Aorta (tissue), 5 donors: ENCODE measurements around the gene LAD1. TPM values are rescaled to one million over a fixed set of nuclear protein-coding genes. Genes with fewer than 3 reads are reported as not detected.

Experiments
- ATAC-seq: fragments of 200-7000 bp; cut with Tn5 transposase; one replicate; pipeline ENCODE4 v1.9.1; 2022; ENCODE audit warnings: moderate library complexity; ENCODE audit not compliant: low FRiP score
- DNase-seq, 2 donors: peaks; one replicate each; pipeline ENCODE4 v3.0.0-alpha.2; 2020
- H3K27ac ChIP-seq, 2 donors: one replicate each; pipeline ENCODE4 v1.5.1; 2013; ENCODE audit warnings: low read length in 2 of 2, mild to moderate bottlenecking in 2 of 2, moderate library complexity in 2 of 2, control low read depth in 1 of 2, inconsistent platforms in 1 of 2, low read depth in 1 of 2
- H3K27me3 ChIP-seq, 2 donors: one replicate each; pipeline ENCODE4 v1.6.1; 2013; ENCODE audit warnings: control low read depth in 1 of 2, low read length in 1 of 2, mild to moderate bottlenecking in 1 of 2, moderate library complexity in 1 of 2; ENCODE audit not compliant: insufficient read depth in 2 of 2, control insufficient read depth in 1 of 2
- H3K36me3 ChIP-seq, 2 donors: one replicate each; pipeline ENCODE4 v1.6.1; 2013; ENCODE audit warnings: control low read depth in 1 of 2, low read length in 1 of 2, mild to moderate bottlenecking in 1 of 2; ENCODE audit not compliant: insufficient read depth in 2 of 2, control insufficient read depth in 1 of 2
- H3K4me1 ChIP-seq, 2 donors: one replicate each; pipeline ENCODE4 v1.6.1; 2013; ENCODE audit warnings: low read length in 2 of 2, control low read depth in 1 of 2, mild to moderate bottlenecking in 1 of 2, moderate library complexity in 1 of 2; ENCODE audit not compliant: insufficient read depth in 2 of 2, control insufficient read depth in 1 of 2
- H3K4me3 ChIP-seq, 2 donors: one replicate each; pipeline ENCODE4 v1.5.1; 2013; ENCODE audit warnings: low read length in 2 of 2, control low read depth in 1 of 2, mild to moderate bottlenecking in 1 of 2
- H3K9me3 ChIP-seq: one replicate; pipeline ENCODE4 v1.6.1; 2013; ENCODE audit warnings: mild to moderate bottlenecking, low read length; ENCODE audit not compliant: control insufficient read depth
- WGBS, 2 donors: extraction: QIAGEN DNeasy Blood & Tissue Kit; methylation state at CpG; one replicate each; pipeline ENCODE4 v1.1.7; 2013; 5-methylcytosine and 5-hydroxymethylcytosine counted together
- intact Hi-C, 2 donors: fragments of 100-400 bp; cut with DNase I; formaldehyde crosslinking; loops; one replicate each; pipeline versions ENCODE4 v1.14.2 to v1.15.0; 2022
- polyA plus RNA-seq, 2 donors: library from polyadenylated mRNA; stranded (reverse); fragments of 200-250 nt; gene quantifications; one replicate each; pipeline ENCODE4 v1.2.3, GENCODE V29; 2013
- total RNA-seq, 2 donors: library from RNA; stranded (reverse); fragmentation: NEBNext Ultra II Directional; extraction: Animal tissue kit (Norgen Biotek cat#: 25700); gene quantifications; one replicate each; pipeline ENCODE4 v1.2.1, GENCODE V29; 2021
- donor health status: healthy with polysubstance abuse.
- donor health status: Bipolar disorder and iron deficiency.
- donor health status: DM: no; HTN: no; CAD: no.
- donor health status: DM: no; HTN: no; CAD: no.
- donor health status: DM: yes; HTN: yes; CAD: no.

The LAD1 gene
- total and polyA plus RNA-seq, 4 donors, result 0.71 to 33.8 (median 0.82) TPM; not detected in 1

GRCh38 chr1:201359873-201360210 lies 39.3 kb downstream of the LAD1 start:
- ATAC-seq, result no peak
- intact Hi-C loops, result loop anchor here in 1 of 2 donors (5.0 kb wide), 2 partner anchors 93 to 108 kb away; no protein-coding TSS in a partner anchor
- Histone ChIP-seq H3K36me3 (no peaks in the 10 kb centered on the region), H3K27ac (no peak overlapping the region), H3K27me3 (no peaks in the 10 kb centered on the region), H3K4me1 (no peaks in the 10 kb centered on the region), H3K9me3 (no peaks in the 10 kb centered on the region), H3K4me3 (no peak overlapping the region)
- peak; percentile 15 to 54 for DNase-seq
- WGBS, 2 donors, result 88 to 92% methylated on average over 2 of the region's 2 CpGs

DNA sequence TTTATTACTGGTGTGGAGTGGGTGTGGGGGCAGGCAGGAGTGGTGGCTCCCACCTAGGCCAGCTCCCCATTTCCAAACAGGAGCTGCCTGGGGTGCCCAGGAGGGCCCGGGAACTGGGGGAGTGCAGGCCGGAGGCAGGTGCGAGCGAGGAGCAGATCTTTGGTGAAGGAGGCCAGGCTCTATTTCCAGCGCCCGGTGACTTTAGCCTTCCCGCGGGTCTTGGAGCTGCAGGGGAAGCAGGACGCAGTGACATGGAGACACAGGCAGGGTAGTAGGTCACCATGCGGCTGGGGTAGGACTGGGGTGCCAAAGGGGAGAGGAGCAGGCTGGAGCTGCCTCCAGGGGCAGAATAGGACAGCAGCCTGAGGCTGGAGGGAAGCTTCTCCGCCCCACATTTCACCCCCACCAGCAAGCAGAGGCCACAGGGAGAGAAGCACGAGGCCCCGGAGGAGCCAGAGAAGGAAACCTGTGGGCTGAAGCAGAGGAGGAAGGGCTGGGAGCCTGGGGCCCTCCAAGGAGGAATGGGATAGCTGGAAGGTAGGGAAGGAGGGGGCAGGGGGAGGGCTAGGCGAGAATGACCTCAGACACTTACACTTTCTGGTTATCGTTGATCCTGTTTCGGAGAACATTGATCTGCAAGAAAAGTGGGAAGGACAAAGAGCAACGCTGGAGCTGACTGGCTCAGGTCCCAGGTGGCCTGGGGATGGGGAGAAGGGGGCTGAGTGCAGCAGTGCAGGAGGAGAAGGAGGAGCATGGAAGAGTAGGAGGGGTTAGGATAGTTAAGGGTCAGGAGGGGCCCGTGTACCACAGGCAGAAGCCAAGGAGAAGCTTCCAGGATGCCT lies 39.9 kb downstream of the LAD1 start:
- Histone ChIP-seq H3K36me3 (no peaks in the 10 kb centered on the region), H3K9me3 (no peaks in the 10 kb centered on the region), H3K4me1 (no peaks in the 10 kb centered on the region), H3K27me3 (no peaks in the 10 kb centered on the region), H3K27ac (no peak overlapping the region), H3K4me3 (no peak overlapping the region)
- ATAC-seq (no peak), DNase-seq (peak; percentile 39 to 59)
- intact Hi-C loops, result no loop called here
- WGBS, 2 donors, result 78 to 84% methylated on average over 18 of the region's 18 CpGs

DNA sequence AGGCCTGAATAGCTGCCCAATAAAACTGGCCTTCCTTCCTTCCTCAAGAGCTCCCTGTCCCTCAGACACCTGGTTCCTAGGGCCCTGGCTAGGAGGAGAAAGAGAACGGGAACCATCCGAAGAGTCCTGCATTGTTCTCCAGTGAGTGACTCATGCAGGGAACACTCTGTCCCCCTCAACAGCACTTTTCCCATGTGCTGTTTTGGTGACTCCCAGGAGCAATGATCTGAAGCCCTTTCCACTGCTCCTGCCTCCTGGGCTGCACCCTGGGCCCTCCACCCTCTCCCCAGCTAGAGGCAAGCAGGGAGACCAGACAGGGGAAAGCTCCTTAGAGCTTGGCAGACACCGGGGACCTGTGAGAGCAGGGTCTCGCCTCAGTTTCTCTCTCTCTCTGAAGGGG lies 40.5 kb downstream of the LAD1 start:
- intact Hi-C loops, result no loop called here
- DNase-seq, result peak; percentile 18 to 38
- 89 to 96% methylated on average over 4 of the region's 4 CpGs for WGBS, 2 donors
- no peaks in the 10 kb centered on the region for H3K27me3 ChIP-seq
- H3K27ac ChIP-seq, result no peak overlapping the region
- H3K4me3 ChIP-seq, result no peak overlapping the region
- H3K9me3 ChIP-seq, result no peaks in the 10 kb centered on the region
- no peak for ATAC-seq
- no peaks in the 10 kb centered on the region for H3K4me1 ChIP-seq
- H3K36me3 ChIP-seq, result no peaks in the 10 kb centered on the region

DNA sequence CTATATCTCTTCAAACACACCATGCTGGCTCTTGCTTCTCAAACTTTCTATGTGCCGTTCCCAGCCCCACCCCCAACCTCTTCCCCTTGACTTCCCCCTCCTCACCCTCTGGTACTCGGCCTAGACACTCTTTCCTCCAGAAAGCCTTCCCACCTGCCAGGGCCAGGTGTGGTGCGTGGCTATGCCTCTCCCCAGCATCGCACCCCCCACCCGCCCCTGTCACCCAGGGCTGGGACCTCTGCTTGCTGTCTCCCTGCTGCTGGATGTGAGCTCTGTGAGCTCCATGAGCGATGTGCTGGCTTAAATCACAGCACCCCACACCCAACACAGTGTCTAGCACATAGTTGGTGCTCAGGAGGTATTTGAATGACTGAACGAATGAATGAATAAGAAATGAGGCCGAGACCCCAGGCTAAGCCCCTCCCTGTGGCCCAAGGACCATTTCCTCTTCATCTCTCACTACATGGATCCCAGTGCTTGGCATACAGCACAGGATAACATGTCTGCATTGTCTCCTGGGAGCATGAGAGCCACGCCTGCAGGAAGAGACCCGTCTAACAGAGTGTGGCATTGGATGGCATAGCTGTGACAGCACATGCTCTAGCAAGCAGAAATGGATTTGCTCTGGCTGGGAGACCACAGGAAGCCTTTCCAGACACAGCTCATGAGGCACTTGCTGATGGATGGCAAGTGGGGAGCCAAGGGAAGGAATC lies 41.3 kb downstream of the LAD1 start:
- Histone ChIP-seq H3K4me1 (no peaks in the 10 kb centered on the region), H3K36me3 (no peaks in the 10 kb centered on the region), H3K27ac (no peak overlapping the region), H3K9me3 (no peaks in the 10 kb centered on the region), H3K27me3 (no peaks in the 10 kb centered on the region), H3K4me3 (no peak overlapping the region)
- ATAC-seq (no peak), DNase-seq (peak; percentile 24 to 48)
- intact Hi-C loops, result no loop called here
- 84 to 85% methylated on average over 10 of the region's 10 CpGs for WGBS, 2 donors

- Histone ChIP-seq H3K4me1 (no peaks in the 10 kb centered on the region), H3K4me3 (no peak overlapping the region), H3K36me3 (no peaks in the 10 kb centered on the region), H3K9me3 (no peaks in the 10 kb centered on the region), H3K27me3 (no peaks in the 10 kb centered on the region), H3K27ac (no peak overlapping the region)
- DNase-seq (peak; percentile 34 to 46), ATAC-seq (no peak)
- intact Hi-C loops, result no loop called here
- 94 to 96% methylated on average over 8 of the region's 8 CpGs for WGBS, 2 donors
Observed at GRCh38 chr1:201357211-201357610, 41.9 kb downstream of the LAD1 start.

DNA sequence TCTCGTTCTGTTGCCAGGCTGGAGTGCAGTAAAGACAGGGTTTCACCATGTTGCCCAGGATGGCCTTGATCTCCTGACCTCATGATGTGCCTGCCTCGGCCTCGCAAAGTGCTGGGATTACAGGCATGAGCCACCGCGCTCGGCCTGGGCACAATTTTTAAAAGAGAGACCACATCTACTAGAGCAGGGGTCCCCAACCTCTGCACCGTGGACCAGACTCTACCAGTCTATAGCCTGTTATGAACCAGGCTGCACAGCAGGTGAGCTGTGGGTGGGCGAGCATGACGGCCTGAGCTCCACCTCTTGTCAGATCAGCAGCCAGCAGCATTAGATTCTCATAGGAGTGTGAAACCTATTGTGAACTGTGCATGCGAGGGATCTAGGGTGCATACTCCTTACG lies 42.4 kb downstream of the LAD1 start:
- H3K4me3 ChIP-seq, result no peak overlapping the region
- ATAC-seq (no peak), DNase-seq (peak; percentile 24 to 35)
- H3K36me3 ChIP-seq, result no peaks in the 10 kb centered on the region
- 87 to 93% methylated on average over 11 of the region's 11 CpGs for WGBS, 2 donors
- no peak overlapping the region for H3K27ac ChIP-seq
- H3K9me3 ChIP-seq, result no peaks in the 10 kb centered on the region
- intact Hi-C loops, result no loop called here
- no peaks in the 10 kb centered on the region for H3K4me1 ChIP-seq
- no peaks in the 10 kb centered on the region for H3K27me3 ChIP-seq

DNA sequence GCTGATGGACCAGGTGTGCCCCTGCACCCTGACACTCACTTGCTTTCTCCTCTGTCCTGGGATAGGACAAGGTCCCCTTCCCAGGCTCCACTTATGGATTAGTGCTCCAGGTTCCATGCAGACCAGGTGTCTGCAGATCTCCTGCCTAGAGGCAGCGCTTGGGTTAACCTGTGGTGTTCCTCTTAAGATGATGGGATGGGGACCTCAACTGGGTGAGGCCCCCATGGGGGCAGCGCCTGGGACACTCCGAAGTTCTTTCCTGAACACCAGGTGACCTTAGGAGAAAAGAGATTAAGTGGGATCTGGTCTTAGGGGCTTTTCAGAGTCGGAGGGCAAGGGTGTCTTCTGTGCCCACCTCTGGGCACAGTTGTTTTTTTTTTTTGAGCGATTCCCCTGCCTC lies 42.9 kb downstream of the LAD1 start:
- 94 to 98% methylated on average over 5 of the region's 5 CpGs for WGBS, 2 donors
- intact Hi-C loops, result no loop called here
- ATAC-seq, result no peak

GRCh38 chr1:201355471-201355870 lies 43.7 kb downstream of the LAD1 start:
- no peak overlapping the region for H3K4me3 ChIP-seq
- no peaks in the 10 kb centered on the region for H3K4me1 ChIP-seq
- DNase-seq (peak; percentile 3 to 10), ATAC-seq (no peak)
- no peaks in the 10 kb centered on the region for H3K27me3 ChIP-seq
- intact Hi-C loops, result no loop called here
- H3K27ac ChIP-seq, result no peak overlapping the region
- 90 to 91% methylated on average over 7 of the region's 7 CpGs for WGBS, 2 donors
- H3K9me3 ChIP-seq, result no peaks in the 10 kb centered on the region
- no peaks in the 10 kb centered on the region for H3K36me3 ChIP-seq

More for the DNA sequence above, 42.9 kb downstream of the LAD1 start:
- Histone ChIP-seq H3K4me3 (no peak overlapping the region), H3K27me3 (no peaks in the 10 kb centered on the region), H3K4me1 (no peaks in the 10 kb centered on the region), H3K9me3 (no peaks in the 10 kb centered on the region), H3K36me3 (no peaks in the 10 kb centered on the region), H3K27ac (no peak overlapping the region)
- DNase-seq, result peak; percentile 22 to 35

GRCh38 chr1:201354901-201355295 lies 44.2 kb downstream of the LAD1 start:
- Histone ChIP-seq H3K27ac (no peak overlapping the region), H3K27me3 (no peaks in the 10 kb centered on the region), H3K9me3 (no peaks in the 10 kb centered on the region), H3K4me1 (no peaks in the 10 kb centered on the region), H3K36me3 (no peaks in the 10 kb centered on the region), H3K4me3 (no peak overlapping the region)
- 47 to 57% methylated on average over 4 of the region's 4 CpGs for WGBS, 2 donors
- intact Hi-C loops, result no loop called here
- ATAC-seq, result no peak
- DNase-seq, result peak; percentile 26 to 31
